Gastrocnemius medialis (tissue), 4 donors: ENCODE results near the gene MT1E.

ENCODE experiments used
- POLR2A ChIP-seq, 2 donors: fragments of 450-650 bp; IDR thresholded peaks; one replicate each; pipeline ENCODE4 v1.6.1; 2017; ENCODE audit warnings: antibody characterized with exemption in 2 of 2, mild to moderate bottlenecking in 2 of 2, moderate library complexity in 2 of 2
- TF ChIP-seq, protein P1 (sequence below), 5 experiments: fragments of 450-650 bp in 3 of 5; fragments of 200-600 bp in 2 of 5; sonication (generic) in 2 of 5; IDR thresholded peaks in 4 of 5; conservative IDR thresholded peaks in 1 of 5; 1 replicate in 4 of 5; 2 replicates in 1 of 5; pipeline ENCODE4 v1.5.1; 2016 to 2019; ENCODE audit warnings: antibody characterized with exemption in 5 of 5, mild to moderate bottlenecking in 3 of 5, moderate library complexity in 3 of 5

- TF ChIP-seq, protein P1, sequence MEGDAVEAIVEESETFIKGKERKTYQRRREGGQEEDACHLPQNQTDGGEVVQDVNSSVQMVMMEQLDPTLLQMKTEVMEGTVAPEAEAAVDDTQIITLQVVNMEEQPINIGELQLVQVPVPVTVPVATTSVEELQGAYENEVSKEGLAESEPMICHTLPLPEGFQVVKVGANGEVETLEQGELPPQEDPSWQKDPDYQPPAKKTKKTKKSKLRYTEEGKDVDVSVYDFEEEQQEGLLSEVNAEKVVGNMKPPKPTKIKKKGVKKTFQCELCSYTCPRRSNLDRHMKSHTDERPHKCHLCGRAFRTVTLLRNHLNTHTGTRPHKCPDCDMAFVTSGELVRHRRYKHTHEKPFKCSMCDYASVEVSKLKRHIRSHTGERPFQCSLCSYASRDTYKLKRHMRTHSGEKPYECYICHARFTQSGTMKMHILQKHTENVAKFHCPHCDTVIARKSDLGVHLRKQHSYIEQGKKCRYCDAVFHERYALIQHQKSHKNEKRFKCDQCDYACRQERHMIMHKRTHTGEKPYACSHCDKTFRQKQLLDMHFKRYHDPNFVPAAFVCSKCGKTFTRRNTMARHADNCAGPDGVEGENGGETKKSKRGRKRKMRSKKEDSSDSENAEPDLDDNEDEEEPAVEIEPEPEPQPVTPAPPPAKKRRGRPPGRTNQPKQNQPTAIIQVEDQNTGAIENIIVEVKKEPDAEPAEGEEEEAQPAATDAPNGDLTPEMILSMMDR (IDR thresholded peaks at IDR 0.05 in 4 of 5, conservative IDR thresholded peaks at IDR 0.05 in 1 of 5), result no peak
- no peak for TF ChIP-seq POLR2A (IDR thresholded peaks at IDR 0.05)
These were observed 27.6 kb downstream of the MT1E start for GRCh38 chr16:56653218-56653617.
